ENCODE measurements around the gene LSM14A.

- TF ChIP-seq CTCF (IDR thresholded peaks at IDR 0.05) (no peak), POLR2A (IDR thresholded peaks at IDR 0.05) (no peak)
These were observed 64.0 kb downstream of the LSM14A start for GRCh38 chr19:34236035-34236987.
